GM21367 (cell line): ENCODE data around the gene RETNLB.

Experiments used
- ATAC-seq: cut with Tn5 transposase; IDR thresholded peaks from one replicate; pipeline ENCODE4 v1.9.1; 2021; ENCODE audit not compliant: unreplicated experiment

Gene RETNLB

GRCh38 chr3:108757404-108757982 lies at the start of gene RETNLB:
Gene RETNLB, minus strand, starts transcription at chr3:108757410. Its CDS starts 225 bp downstream, at chr3:108757185.
- ATAC-seq = no peak

GRCh38 chr3:108806316-108806715 lies 49.1 kb upstream of the RETNLB start:
- no peak for ATAC-seq

DNA sequence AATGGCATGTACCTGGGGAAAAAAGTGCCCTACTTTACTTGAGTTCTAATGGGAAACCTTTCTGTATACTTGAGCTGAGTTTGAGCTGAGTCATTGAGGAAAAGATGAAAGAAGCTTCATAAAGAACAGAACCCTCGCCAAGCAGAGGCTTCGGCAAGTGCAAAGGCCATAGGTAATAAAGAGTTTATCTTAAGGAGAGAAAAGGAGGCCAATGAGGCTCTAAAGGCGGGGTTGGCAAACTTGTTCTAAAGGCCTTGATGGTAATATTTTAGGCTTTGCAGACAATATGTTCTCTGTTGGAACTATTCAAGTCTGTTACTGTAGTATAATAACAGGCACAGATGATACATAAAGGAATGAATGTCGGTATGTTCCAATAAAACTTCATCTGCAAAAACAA lies 47.8 kb upstream of the RETNLB start:
- no peak for ATAC-seq

- ATAC-seq = no peak
These were observed 47.2 kb upstream of the RETNLB start for GRCh38 chr3:108804437-108804836.

- no peak for ATAC-seq
These were observed 34.3 kb upstream of the RETNLB start for GRCh38 chr3:108791473-108791872.

DNA sequence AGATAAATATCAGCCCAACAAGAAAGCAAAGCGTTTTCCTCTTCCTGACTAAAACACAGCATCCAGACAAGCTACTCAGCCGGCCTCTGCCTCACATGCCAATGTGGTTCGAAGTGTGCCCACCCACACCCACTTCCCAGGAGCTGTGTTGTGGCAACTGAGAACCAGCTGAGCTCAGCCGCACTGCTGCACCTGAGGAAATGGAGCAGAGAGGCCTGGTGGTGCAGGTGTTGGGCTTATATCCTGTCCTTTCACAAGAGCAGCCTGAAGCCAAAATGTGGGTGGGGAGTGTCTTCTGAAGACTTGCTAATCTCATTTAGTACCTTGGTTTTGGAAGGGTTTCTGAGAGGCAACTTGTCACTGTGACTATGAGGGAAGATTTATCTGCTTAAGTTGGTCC lies 23.0 kb upstream of the RETNLB start:
- ATAC-seq = no peak

DNA sequence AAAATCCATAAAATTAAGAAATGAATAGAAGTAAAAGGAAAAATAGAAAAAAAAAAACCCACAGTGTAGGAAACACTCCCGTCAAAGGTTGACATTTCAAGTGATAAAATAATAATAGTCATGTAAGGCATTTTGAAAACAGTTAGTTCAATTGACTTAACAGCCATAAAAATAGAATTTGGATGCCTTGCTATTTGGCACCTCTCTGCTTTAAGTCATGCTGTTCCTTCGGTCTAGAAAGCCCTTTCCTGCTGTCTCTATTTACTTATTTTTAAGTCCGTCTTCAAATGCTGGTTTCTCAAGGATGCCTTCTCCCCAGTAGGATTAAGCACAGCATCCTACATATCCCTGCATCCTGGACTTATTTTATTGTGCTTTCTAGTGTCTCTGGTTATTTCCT lies 22.3 kb upstream of the RETNLB start:
- ATAC-seq = no peak

DNA sequence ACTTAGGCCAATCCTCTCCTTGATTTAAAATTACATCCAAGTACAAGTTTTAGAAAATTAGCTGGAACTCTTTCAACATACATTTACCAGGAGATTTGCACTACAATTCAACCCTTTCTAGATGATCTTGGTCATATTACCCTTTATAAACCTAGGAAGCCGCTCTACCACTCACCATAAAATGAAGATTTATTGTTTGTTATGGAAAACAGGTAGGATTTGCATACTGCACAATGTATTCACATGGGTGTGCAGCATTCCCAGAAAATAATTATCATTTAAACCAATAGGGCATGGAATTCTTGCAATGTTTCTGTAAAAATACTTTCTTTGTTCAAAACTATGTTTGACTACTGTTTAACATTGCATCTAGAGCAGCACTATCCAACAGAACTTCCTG lies 18.4 kb upstream of the RETNLB start:
- ATAC-seq = no peak

DNA sequence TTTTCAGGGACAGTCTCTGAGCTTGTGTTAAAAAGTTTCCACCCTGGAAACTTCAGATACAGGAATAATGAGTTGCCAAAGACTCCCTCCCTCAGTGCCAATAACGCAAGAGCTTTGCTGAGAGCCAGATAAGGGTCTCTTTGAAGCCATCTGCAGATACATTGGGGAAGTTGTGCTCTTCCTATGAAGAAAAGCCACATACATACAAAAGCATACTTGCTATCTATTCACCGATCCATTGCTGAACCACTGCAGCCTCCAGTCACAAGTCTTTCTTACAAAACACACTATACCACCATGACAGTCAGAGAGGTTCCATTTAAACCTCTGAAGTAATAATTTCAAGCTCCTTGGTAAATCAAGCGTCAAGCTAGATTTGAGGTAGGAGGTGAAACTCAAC lies 10.0 kb upstream of the RETNLB start:
- ATAC-seq = no peak

DNA sequence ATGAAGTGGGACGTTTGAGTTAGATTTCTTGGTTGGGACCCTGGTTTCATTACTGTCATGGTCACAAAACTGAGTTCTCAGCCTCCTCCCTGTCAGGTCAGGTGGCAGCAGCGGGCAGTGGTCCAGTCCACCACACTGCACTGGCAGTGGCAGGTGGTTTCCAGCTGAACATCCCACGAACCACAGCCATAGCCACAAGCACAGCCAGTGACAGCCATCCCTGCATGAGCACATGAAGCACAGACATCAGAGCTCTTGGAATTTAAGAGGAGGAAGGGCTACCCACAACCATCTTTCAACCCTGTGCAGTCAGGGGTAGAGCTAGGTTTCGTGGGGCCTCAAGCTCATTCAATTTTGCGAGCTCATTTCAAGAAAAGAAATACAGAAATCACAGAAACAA lies 1.5 kb downstream of the RETNLB start:
- ATAC-seq = no peak

DNA sequence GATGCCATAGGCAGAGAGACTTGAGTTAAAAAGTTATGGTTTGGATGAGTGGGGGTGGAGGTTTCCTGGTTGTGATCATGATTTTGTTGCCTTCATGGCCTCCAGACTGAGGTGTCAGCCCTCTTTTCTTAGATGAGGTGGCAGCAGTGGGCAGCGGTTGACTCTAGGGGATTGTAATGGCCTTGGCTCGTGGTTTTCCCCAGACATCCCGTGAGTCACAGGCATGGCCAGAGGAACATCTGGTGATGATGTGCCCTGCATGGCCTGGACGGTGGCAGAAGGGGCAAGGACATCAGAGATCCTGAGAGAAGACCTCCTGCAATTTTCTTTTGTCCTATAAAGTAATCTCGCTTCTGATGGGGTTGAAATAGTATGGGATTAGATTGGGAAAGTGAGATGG lies 12.4 kb downstream of the RETNLB start:
- ATAC-seq = no peak

GRCh38 chr3:108742929-108743328 lies 14.3 kb downstream of the RETNLB start:
- no peak for ATAC-seq

GRCh38 chr3:108736821-108737220 lies 20.4 kb downstream of the RETNLB start:
- ATAC-seq = no peak

GRCh38 chr3:108728934-108729333 lies 28.3 kb downstream of the RETNLB start:
- no peak for ATAC-seq

DNA sequence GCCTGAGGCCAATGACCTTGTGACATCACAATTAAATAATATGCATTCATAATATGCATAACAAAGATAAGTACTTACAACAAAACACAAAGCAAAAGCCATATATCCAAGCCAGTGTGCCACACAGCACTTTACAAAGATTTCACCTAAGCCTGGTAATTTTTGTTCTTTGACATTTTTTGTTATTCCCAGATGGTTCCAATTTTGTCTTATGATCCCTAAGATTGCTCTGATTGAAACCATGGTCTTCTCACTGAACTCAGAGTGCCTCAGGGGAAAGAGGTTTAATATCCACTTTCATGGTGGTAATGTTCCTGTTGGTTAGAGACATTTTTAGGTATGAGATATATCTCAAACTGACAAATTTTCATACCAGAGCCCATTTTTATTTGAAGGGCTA lies 29.1 kb downstream of the RETNLB start:
- no peak for ATAC-seq

DNA sequence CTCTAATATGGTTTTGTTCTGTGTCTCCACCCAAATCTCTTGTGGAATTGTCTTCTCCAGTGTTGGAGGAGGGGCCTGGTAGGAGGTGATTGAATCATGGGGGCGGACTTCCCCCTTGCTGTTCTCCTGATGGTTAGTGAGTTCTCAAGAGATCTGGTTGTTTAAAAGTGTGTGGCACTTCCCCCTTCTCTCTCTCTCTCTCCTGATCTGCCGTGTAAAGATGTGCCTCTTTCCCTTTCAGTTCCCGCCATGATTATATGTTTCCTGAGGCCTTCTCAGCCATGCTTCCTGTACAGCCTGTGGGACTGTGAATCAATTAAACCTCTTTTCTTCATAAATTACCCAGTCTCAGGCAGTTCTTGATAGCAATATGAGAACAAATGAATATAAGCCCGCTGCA lies 33.1 kb downstream of the RETNLB start:
- no peak for ATAC-seq

- no peak for ATAC-seq
These were observed 34.5 kb downstream of the RETNLB start for GRCh38 chr3:108722724-108723123.

DNA sequence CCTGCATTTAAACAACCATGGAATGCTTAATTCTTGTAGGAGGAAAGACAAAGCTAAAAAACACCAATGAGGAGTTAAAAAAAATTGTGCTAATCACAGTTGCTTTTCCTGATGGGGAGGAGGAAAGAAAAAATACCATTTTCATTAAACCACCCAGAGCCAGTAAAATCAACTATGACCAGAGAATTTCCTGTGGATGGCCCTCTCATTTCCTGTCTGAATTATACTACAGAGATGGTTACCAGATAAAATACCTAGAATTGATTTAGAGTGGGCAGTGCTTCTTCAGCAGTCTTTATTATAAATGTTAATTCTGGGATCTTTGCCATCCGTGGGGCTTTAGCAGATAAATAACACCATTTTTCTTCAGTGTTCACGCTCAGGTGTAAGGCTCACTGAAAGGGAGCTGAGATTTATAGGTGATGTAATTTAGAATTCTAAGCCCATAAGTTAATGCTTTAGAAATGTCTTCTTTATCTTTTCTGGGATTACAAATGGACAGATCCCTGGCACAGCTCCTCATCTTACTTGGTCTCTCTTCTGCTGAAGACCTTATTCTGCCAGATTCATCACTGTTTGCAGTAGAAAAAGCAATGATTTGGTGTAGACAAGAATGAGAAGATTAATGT lies 37.9 kb downstream of the RETNLB start:
- ATAC-seq = no peak

DNA sequence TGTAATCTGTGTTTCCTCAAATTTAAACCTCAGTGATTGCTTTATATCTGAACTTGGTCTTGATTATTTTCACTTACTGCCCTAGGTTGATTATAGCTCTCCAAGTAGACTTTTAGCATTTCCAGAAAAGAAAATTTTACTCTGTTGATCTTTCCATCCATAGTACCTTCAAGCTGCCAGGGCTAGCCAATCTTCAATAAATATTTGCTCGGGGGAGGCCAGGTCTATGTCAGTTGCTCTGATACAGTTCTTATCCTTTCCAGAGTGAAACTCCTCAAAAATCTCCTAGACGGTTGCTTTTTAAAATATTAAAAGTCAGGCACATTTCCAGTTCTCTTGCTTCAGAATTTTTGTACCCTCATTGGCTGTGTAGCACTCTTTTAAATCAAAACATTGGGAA lies 38.8 kb downstream of the RETNLB start:
- ATAC-seq = no peak

DNA sequence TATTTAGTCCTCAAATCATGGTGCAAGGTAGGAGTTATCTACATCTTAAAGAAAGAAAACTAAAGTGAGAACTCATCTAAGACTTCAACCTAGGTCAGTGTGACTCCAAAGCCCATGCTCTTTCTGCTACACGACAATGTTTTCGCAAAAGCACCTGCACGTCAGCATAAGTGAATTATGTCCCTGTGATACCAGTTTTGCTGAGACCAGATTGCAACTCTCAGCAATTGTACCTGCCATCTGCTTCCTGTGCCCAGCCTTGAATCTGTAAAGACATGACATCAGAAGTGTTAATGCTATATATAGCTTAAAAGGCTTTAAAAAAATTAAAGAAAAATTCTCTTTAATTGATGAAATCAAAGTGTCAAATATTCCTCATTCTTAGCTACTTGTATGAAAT lies 43.4 kb downstream of the RETNLB start:
- no peak for ATAC-seq

GRCh38 chr3:108713009-108713516 lies 44.1 kb downstream of the RETNLB start:
- ATAC-seq = no peak
